ENCODE results near the gene AGO4. TPM values are rescaled to one million over a fixed set of nuclear protein-coding genes. Genes with fewer than 3 reads are reported as not detected.
A peak's percentile ranks its signal among the peaks of the same experiment; 100 is the strongest.

Gene AGO4
- total RNA-seq, 1 donor from 2014 or later = 21.4 TPM

DNA sequence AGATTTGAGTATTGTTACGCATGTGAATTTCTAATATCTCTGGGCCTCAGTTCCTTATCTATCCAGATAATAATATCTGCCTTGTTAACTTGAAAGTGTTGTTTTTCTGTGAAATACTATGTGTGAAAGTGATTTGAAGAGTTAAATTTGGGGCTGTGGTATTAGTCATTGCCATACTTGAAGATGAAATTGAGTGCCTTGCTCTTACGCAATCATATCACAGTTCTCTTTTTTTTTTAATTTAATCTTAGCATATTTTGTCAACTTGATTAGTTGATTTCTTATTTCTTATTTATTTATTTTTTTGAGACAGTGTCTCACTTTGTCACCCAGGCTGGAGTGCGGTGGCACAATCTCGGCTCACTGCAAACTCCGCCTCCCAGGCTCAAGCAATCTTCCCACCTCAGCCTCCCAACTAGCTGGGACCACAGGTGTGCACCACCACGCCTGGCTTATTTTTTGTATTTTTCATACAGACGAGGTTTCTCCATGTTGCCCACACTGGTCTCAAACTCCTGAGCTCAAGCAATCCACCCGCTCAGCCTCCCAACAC is 31.0 kb downstream of the AGO4 start:
- TF ChIP-seq, protein P1, sequence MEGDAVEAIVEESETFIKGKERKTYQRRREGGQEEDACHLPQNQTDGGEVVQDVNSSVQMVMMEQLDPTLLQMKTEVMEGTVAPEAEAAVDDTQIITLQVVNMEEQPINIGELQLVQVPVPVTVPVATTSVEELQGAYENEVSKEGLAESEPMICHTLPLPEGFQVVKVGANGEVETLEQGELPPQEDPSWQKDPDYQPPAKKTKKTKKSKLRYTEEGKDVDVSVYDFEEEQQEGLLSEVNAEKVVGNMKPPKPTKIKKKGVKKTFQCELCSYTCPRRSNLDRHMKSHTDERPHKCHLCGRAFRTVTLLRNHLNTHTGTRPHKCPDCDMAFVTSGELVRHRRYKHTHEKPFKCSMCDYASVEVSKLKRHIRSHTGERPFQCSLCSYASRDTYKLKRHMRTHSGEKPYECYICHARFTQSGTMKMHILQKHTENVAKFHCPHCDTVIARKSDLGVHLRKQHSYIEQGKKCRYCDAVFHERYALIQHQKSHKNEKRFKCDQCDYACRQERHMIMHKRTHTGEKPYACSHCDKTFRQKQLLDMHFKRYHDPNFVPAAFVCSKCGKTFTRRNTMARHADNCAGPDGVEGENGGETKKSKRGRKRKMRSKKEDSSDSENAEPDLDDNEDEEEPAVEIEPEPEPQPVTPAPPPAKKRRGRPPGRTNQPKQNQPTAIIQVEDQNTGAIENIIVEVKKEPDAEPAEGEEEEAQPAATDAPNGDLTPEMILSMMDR (conservative IDR thresholded peaks at IDR 0.05) = no peak
- no peaks in the 10 kb centered on the region for H3K27me3 Mint-ChIP-seq
- peaks cover 4% of the 10 kb centered on the region for H3K4me1 Mint-ChIP-seq (ENCODE audit: unreplicated experiment)
- no peaks in the 10 kb centered on the region for H3K9me3 Mint-ChIP-seq
- no peak for DNase-seq (ENCODE audit: extremely low spot score, unreplicated experiment)
- H3K4me3 Mint-ChIP-seq = no peak overlapping the region
- no peak overlapping the region for H3K27ac Mint-ChIP-seq
- peaks cover 38% of the 10 kb centered on the region for H3K36me3 Mint-ChIP-seq

DNA sequence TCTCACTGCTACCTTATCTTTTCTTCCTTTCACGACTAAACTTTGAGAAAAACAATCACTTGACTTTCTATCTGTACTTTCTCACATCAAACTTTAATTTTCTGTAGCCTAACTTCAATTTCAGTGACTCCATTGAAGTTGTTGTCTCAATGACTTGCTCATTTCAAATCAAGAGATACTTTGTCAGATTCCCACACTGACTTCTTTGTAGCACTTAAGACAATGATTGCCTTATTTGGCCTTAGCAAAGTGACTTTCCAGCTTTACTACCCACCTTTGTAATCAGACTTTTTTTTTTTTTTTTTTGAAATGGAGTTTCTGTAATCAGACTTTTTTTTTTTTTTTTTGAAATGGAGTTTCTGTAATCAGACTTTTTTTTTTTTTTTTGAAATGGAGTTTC is 37.0 kb downstream of the AGO4 start:
- Mint-ChIP-seq H3K36me3 (peaks cover 34% of the 10 kb centered on the region), H3K27me3 (no peaks in the 10 kb centered on the region), H3K4me1 (ENCODE audit: unreplicated experiment) (no peaks in the 10 kb centered on the region), H3K9me3 (no peaks in the 10 kb centered on the region), H3K4me3 (no peak overlapping the region), H3K27ac (peak overlapping the region; percentile 70)
- DNase-seq (ENCODE audit: extremely low spot score, unreplicated experiment) = no peak
- TF ChIP-seq, protein P1 (conservative IDR thresholded peaks at IDR 0.05) = no peak

DNA sequence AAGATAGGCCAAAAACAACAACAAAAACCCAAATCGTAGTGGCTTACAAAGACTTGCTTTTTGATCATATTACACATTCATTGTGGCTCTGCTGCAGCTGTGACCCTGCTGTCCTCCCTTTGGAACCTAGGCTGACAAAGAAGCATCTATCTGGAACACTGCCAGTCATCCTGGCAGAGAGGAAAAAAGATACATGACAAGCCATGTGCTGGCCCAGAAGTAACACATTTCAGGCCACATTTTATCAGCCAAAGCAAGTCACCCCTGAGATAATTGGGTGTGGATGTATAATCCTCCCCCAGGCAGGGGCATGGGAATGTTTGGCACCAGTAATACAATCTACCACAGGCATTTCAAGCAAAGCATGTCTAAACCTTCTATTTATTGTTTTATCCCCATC is 38.0 kb downstream of the AGO4 start:
- TF ChIP-seq, protein P1 (conservative IDR thresholded peaks at IDR 0.05) = no peak
- no peak for DNase-seq (ENCODE audit: extremely low spot score, unreplicated experiment)
- no peak overlapping the region for H3K27ac Mint-ChIP-seq
- H3K4me1 Mint-ChIP-seq (ENCODE audit: unreplicated experiment) = no peaks in the 10 kb centered on the region
- no peak overlapping the region for H3K4me3 Mint-ChIP-seq
- no peaks in the 10 kb centered on the region for H3K9me3 Mint-ChIP-seq
- H3K27me3 Mint-ChIP-seq = no peaks in the 10 kb centered on the region
- H3K36me3 Mint-ChIP-seq = peaks cover 38% of the 10 kb centered on the region

DNA sequence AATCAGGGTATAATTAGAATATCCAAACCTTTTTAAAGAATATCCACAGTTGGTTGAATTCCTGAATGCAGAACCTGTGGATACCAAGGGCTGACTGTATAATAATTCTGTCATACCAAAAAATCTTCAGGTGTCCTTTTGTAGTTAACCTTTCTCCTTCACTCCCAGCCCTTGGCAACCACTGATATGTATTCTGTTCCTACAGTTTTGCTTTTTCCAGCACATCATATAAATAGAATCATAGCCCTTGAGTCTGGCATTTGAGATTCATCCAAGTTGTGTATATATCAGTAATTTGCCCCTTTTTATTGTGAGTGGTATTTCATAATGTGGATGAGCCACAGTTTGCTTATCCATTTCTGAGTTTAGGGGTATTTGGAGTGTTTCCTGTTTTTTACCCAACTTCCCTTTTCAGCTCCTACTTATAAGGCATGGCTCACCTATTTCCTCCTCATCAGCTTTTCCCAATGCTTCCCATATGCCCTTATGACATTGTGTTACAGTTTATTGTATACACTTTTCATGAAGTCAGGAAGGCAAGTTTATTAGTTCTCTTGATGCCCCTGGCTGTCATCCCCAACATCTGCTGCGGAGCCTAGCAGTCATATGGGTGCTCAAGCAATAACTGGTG is 40.2 kb downstream of the AGO4 start:
- H3K4me1 Mint-ChIP-seq (ENCODE audit: unreplicated experiment) = no peaks in the 10 kb centered on the region
- peaks cover 30% of the 10 kb centered on the region for H3K36me3 Mint-ChIP-seq
- TF ChIP-seq, protein P1 (conservative IDR thresholded peaks at IDR 0.05) = no peak
- no peak overlapping the region for H3K4me3 Mint-ChIP-seq
- no peak for DNase-seq (ENCODE audit: extremely low spot score, unreplicated experiment)
- H3K9me3 Mint-ChIP-seq = no peaks in the 10 kb centered on the region
- H3K27me3 Mint-ChIP-seq = no peaks in the 10 kb centered on the region
- no peak overlapping the region for H3K27ac Mint-ChIP-seq

DNA sequence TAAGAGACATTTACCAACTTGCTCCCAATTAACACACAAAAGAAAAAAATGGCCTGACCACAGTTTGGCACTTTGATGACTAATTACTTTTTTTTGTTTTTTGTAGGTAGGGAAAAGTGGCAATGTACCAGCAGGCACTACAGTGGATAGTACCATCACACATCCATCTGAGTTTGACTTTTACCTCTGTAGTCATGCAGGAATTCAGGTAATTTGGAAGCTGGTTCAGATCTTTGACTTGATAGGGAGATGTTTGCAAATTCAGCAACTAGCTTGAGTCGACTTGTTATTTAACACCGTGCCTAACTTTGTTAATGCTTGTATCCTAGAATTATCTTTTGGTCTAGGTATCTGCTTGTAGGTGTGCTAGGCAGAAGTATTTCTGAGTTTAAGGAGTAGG is 42.2 kb downstream of the AGO4 start:
- Mint-ChIP-seq H3K27ac (no peak overlapping the region), H3K4me1 (ENCODE audit: unreplicated experiment) (no peaks in the 10 kb centered on the region)
- DNase-seq (ENCODE audit: extremely low spot score, unreplicated experiment) = no peak

More for the DNA sequence above, 42.2 kb downstream of the AGO4 start:
- Mint-ChIP-seq H3K27me3 (no peaks in the 10 kb centered on the region), H3K36me3 (peaks cover 20% of the 10 kb centered on the region), H3K4me3 (no peak overlapping the region), H3K9me3 (no peaks in the 10 kb centered on the region)
- TF ChIP-seq, protein P1 (conservative IDR thresholded peaks at IDR 0.05) = no peak
